Measurements from ENCODE around the gene SMIM12.

The SMIM12 gene

GRCh38 chr1:34871443-34872132 is 12.0 kb upstream of the SMIM12 start:
- DNase-seq: no peak

GRCh38 chr1:34870395-34870794 is 10.8 kb upstream of the SMIM12 start:
- DNase-seq: no peak

GRCh38 chr1:34869760-34870159 is 10.2 kb upstream of the SMIM12 start:
- DNase-seq: no peak

- no peak for DNase-seq
These were observed 8.9 kb upstream of the SMIM12 start for GRCh38 chr1:34868230-34869049.

DNA sequence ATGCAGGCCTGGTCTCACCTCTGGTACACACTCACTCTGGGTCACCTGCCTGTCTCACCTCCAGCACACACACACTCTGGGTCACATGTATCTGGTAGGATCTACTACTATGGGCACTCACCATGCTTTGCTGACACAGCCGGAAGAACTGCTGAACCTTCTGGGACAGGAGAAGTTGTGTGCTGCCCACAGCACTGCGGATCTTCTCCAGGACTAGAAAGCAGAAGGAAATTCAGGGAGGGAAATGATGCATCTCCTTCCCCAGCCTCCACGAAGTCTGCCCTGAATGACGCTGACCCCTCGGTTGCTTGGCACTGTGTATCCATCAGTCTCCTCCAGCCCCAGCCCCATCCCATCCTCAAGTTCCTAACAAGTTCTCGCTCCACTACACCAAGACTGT is 7.9 kb upstream of the SMIM12 start:
- no peak for DNase-seq

- DNase-seq: no peak
These were observed 7.2 kb upstream of the SMIM12 start for GRCh38 chr1:34866762-34867109.

DNA sequence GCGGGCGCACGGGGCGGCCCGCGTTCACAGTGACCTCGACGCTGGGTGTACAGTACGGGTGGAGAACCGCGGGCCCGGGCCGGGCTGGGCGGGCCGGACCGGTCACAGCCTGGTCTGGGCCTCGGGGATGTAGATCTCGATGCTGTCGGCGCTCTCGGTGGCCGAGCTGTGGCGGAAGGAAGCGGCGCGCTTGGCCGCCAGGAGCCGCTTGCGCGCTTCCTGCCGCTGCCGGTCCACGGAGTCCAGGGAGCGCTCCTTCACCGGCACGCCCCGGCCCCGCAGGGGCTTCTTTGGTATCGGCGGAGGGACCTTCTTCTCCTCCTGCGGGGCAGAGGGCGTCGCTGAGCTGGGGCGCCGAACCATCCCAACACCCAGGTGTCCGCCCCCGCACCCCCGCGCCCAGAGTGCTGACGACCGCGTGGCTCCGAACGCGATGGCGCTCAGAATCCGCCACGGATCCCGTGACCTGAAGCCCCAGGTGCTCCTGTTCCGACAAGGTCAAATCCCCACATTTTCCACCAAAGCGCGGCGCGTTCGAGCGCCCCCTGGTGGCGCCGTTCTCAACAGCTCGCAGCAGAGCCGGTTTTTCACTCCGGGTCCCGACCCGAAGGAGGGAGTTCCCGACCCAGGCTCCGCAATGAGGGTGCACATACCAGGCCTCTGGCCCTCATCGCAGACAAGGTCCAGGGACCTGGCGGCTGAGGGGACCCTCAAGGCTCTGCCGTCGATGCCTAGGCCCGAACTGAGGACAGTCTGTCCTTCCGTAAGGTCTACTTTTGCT is 6.6 kb upstream of the SMIM12 start:
- peak; percentile 66 for DNase-seq

GRCh38 chr1:34865573-34865972 is 6.0 kb upstream of the SMIM12 start:
- no peak for DNase-seq

DNA sequence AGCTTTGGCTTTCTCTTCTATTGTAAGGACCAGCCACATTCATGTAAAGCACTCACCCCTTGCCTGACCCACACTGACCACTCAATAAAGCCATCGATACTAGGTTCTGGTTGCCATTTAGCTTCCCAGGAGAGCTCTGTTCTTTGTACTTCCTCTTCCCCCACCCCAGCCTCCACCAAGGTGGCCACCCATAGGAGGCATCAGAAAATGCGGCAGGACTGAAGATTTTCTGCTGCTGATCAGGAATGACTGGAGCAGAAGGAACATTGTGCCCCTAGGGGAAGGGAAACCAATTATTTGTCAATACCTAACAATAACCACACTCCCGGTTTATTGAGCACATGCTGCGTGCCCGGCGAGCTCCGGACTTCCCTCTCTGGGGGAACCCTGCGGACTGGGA is 5.2 kb upstream of the SMIM12 start:
- no peak for DNase-seq

DNA sequence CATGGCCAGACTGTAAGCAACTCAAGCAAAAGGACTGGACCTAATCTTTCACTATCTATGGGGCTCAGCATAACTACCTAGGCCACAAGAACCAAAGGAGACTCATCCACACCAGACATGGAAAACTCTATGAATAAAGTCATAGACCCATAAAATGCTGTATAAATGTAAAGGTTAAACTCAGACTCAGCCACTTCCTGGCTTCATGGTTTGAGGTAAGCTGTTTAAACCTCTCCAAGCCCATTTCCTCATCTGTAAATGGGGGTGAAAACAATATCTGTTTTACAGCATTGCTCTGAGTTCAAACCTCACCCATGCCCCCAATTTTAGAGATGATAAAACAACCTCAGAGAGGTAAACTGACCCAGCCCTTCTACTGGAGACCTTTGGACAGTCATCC is 4.0 kb upstream of the SMIM12 start:
- DNase-seq: no peak

DNA sequence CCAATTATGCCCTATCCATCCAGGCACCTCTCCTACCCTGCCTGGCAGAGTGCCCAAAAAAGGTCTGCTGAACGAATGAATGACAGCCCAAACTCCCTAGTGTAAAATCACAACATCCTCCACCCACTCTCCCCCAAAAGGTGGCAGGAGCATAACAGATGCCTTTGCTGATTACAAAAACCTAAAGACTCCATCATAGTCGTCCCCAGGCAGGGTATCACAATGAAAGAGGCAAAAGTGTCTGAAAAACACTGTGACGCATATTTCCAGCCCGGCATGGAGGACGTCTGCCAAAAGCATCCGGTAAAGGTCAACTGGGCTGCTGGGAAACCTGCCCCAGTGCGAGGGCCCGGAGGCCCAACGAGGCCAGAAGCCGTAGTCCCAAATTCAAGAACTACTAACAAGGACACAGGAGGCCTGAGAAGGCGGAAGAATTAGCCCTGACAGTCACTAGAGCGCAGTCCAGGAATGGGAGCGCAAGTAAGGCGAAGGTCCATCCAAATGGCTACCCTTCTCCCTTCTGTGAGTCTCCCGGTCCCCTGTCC is 576 bp downstream of the SMIM12 start:
- DNase-seq: peak; percentile 89

DNA sequence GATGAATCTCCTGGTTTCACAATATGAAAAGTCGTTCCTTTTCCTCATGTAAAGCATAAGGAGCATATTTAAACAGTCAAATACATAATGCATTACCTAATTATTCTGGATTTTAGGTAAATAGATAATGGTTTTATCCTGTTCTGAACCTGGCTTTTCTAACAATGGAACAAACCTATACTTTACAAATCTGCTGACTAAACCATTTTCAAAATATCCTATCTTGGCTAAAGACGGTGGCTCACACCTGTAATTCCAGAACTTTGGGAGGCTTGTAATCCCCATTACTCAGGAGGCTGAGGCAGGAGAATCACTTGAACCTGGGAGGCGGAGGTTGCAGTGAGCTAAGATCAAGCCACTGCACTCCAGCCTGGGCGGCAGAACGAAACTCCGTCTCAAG is 2.9 kb downstream of the SMIM12 start:
- no peak for DNase-seq

DNA sequence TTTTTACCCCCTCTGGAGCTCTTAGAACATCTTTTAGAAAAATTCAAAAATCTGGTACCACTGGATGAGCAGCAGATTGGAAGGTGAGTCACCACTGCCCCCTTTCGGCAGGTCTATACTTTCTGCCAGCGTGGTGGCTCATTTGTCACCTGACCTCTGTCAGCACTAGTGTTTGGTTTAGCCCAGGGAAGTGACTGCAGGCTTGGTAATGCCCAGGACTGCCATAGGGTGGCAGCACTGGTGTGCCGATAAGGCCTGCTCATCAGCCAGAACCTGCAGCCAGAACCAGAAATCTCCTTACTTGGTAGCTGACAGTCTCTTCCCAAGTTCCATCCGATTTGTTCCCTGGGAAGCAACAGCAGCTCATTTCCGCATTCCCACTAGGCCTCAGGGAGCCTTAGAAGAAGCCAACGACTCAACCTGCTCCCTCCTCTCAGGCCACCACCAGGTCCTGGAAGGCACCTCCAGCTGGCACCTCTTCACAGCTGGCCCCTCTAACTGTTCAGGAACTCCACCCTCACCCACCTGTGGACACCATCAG is 6.8 kb downstream of the SMIM12 start:
- peak; percentile 100 for DNase-seq

DNA sequence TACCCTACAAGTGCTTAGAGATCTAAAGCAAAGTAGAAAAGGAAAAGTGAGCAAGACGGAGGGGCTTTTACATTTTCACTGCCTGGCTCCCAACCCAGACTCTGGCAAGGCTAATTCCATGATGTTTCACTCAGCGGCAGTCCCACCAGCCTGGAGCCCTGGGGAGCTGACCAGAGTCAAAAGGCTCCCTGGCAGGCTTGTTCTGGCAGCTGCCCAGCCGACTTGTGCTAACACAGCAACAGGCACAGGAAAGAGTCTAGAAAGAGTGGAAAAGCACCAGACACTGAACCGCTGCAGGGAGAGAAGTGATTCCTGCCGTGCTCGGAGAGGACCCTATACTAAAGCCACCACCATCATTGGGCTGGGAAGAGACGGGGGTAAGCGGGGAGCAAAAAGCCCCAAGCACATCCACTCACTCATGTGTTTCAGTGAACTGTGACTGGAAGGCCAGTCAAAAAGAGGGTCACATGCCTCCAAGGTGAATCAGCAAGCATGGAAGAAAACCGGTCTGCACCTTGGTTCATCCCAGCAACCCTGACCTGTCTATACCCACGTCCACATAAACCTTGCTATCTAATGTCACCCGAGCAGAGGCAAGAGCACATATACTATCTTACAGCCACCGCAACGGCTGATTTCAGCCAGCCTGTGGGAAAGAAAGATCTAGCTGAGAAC is 8.0 kb downstream of the SMIM12 start:
- no peak for DNase-seq

- no peak for DNase-seq
These were observed 9.2 kb downstream of the SMIM12 start for GRCh38 chr1:34850382-34850781.

DNA sequence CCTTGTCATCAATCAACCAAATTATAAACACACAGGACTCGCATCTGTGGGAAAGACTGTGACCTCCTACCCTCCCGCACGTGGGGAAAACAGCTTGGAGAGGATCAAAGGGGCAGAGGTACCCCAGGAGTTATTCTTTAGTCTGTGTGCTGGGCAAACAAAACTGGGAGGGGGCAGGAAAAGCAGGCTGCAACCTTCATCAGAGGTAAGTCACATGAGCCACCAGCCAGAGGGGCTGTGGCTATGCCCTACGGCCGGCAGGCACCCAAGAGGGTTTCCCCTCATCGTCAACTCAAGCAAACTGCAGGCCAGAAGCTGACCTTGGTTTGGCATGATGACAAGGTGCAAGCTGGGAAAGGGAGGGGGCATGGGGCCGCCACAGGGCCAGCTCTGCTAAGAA is 12.5 kb downstream of the SMIM12 start:
- DNase-seq: no peak

DNA sequence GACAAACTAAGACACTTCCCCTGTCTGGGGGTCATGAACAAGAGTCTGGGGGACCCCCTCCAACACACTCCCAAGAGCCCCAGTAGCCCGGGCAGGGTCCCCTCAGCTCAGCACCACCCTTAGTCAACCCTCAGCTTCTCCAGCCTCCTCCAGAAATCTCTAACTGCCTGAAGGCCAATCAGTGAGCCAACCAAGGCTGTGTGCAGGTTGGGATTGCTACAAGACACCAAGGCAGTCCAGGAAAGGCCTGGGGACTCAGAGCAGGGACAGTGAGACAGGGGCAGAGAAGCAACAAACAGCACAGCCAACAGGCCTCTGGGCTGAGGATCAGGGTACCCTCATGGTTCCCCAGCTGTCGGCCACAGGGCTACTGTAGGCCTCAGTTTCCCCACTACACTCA is 13.3 kb downstream of the SMIM12 start:
- DNase-seq: no peak

- DNase-seq: no peak
These were observed 14.2 kb downstream of the SMIM12 start for GRCh38 chr1:34845131-34845901.

GRCh38 chr1:34844252-34844634 is 15.3 kb downstream of the SMIM12 start:
- DNase-seq: no peak

GRCh38 chr1:34843392-34844251 is 15.9 kb downstream of the SMIM12 start:
- DNase-seq: no peak

- DNase-seq: no peak
These were observed 16.6 kb downstream of the SMIM12 start for GRCh38 chr1:34842952-34843371.

Data from NCI-H510A treated with DMSO at 0.1 percent for 48 hours (cell line).